SK-N-SH (cell line): ENCODE measurements around the gene PDPK1.

ENCODE experiments used
- CTCF ChIP-seq: fragments of 200-600 bp; sonication (generic); IDR thresholded peaks from 2 replicates; pipeline ENCODE4 v1.6.1; 2017; ENCODE audit warnings: antibody characterized with exemption, mild to moderate bottlenecking, moderate library complexity
- EP300 ChIP-seq, 2 experiments: IDR thresholded peaks; 2 replicates each; pipeline versions ENCODE4 v1.4.0 to v1.6.1; 2012; ENCODE audit warnings: borderline replicate concordance in 1 of 2, low read depth in 1 of 2, low read length in 1 of 2
- JUND ChIP-seq: IDR thresholded peaks from 2 replicates; pipeline ENCODE4 v1.4.0; 2012
- NRF1 ChIP-seq: IDR thresholded peaks from 2 replicates; pipeline ENCODE4 v1.6.1; 2012; ENCODE audit warnings: low read depth, mild to moderate bottlenecking, low read length
- POLR2AphosphoS5 ChIP-seq: IDR thresholded peaks from 2 replicates; pipeline ENCODE4 v1.6.1; 2012; ENCODE audit warnings: low read depth, low read length
- SIN3A ChIP-seq: IDR thresholded peaks from 2 replicates; pipeline ENCODE4 v1.6.1; 2012; ENCODE audit warnings: low read depth, mild to moderate bottlenecking, low read length, moderate library complexity, borderline replicate concordance
- ZBTB33 ChIP-seq: IDR thresholded peaks from 2 replicates; pipeline ENCODE4 v1.4.0; 2012; ENCODE audit warnings: low read depth, borderline replicate concordance
- TF ChIP-seq, protein P1 (sequence below): fragments of 150-350 bp; IDR thresholded peaks from 2 replicates; pipeline ENCODE4 v1.6.1; 2016; ENCODE audit warnings: mild to moderate bottlenecking, low read depth, low read length

GRCh38 chr16:2492292-2492691 is 45.5 kb upstream of the PDPK1 start:
- TF ChIP-seq, protein P1, sequence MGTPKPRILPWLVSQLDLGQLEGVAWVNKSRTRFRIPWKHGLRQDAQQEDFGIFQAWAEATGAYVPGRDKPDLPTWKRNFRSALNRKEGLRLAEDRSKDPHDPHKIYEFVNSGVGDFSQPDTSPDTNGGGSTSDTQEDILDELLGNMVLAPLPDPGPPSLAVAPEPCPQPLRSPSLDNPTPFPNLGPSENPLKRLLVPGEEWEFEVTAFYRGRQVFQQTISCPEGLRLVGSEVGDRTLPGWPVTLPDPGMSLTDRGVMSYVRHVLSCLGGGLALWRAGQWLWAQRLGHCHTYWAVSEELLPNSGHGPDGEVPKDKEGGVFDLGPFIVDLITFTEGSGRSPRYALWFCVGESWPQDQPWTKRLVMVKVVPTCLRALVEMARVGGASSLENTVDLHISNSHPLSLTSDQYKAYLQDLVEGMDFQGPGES = no peak
- TF ChIP-seq ZBTB33 = no peak
- TF ChIP-seq CTCF = no peak
- TF ChIP-seq EP300 (IDR thresholded peaks at IDR 0.05; ENCODE audit: borderline replicate concordance in 1 of 2, low read depth in 1 of 2, low read length in 1 of 2) = no peak
- no peak for TF ChIP-seq NRF1
- no peak for TF ChIP-seq POLR2AphosphoS5
- TF ChIP-seq SIN3A = no peak
- TF ChIP-seq JUND = no peak
